ENCODE results near the gene PSIP1. TPM values are rescaled to one million over a fixed set of nuclear protein-coding genes. Genes with fewer than 3 reads are reported as not detected.

The PSIP1 gene
- total and polyA plus RNA-seq, 2 of the 4 experiments (the other 2 are of a cell fraction), result 21.8 to 27.2 TPM

GRCh38 chr9:15469406-15469805 is 41.4 kb downstream of the PSIP1 start:
- ChIA-PET CTCF (interaction anchor here (0.6 to 0.7 kb wide), 2 partner anchors 15 to 114 kb away, joined by 3 to 4 read pairs; no protein-coding TSS in a partner anchor), POLR2A (ENCODE audit: unreplicated experiment) (no interaction called here)
- no TSS peak for BruUV-seq (replicated peaks)
- WGBS, 2 experiments (ENCODE audit: extremely low coverage in 2 of 2, insufficient read length in 1 of 2), result no CpG with 5 or more reads among the region's 1 CpG
- TF ChIP-seq FOS (IDR thresholded peaks at IDR 0.05; ENCODE audit: low read depth, low read length), result no peak
- TF ChIP-seq POLR2A (IDR thresholded peaks at IDR 0.05; ENCODE audit: low read depth, low read length), result no peak
- TF ChIP-seq SMC3 (IDR thresholded peaks at IDR 0.05; ENCODE audit: low read depth, low read length), result no peak
- no peak for TF ChIP-seq USF2 (IDR thresholded peaks at IDR 0.05; ENCODE audit: low read depth, low read length)
- DNase-seq (peak; percentile 46), ATAC-seq (ENCODE audit: low read depth) (0 out of 2 replicates have a peak, but pooled peaks have one; percentile 23)
- Histone ChIP-seq H3K18ac (ENCODE audit: low read depth, low read length) (no peak overlapping the region), H3K14ac (replicated peaks; ENCODE audit: low read depth, low read length) (no peak overlapping the region), H3K27ac (ENCODE audit: insufficient read depth, low read length) (no peak overlapping the region), H3K4me1 (ENCODE audit: control insufficient read depth, insufficient read depth, low read length) (0 out of 2 replicates have a peak, but pooled peaks cover 1% of the 10 kb centered on the region), H3K79me1 (ENCODE audit: low read depth in 1 of 2, low read length in 2 of 2) (peaks cover 4 to 10% of the 10 kb centered on the region in 2 experiments; a peak in 2 of 4 replicates), H3K23ac (ENCODE audit: low read depth, low read length) (no peak overlapping the region), H2AFZ (replicated peaks; ENCODE audit: low read length, poor library complexity) (no peak overlapping the region), H3K9me1 (ENCODE audit: insufficient read depth, low read length) (no peaks in the 10 kb centered on the region; the same call in 1 of the 2 replicates), H3K9ac (ENCODE audit: low read depth, low read length) (no peak overlapping the region), H4K5ac (ENCODE audit: low read depth, low read length) (no peak overlapping the region), H4K8ac (ENCODE audit: low read depth in 2 of 2, low read length in 2 of 2) (no peak overlapping the region), H2BK120ac (ENCODE audit: low read depth, low read length) (no peak overlapping the region), H3K9me3 (ENCODE audit: control insufficient read depth, insufficient read depth, low read length) (no peaks in the 10 kb centered on the region), H3K36me3 (ENCODE audit: control insufficient read depth, insufficient read depth, low read length) (peaks cover 10% of the 10 kb centered on the region), H2AK9ac (replicated peaks; ENCODE audit: low read depth, low read length, poor library complexity) (no peak overlapping the region), H3K4ac (ENCODE audit: low read depth, low read length) (no peak overlapping the region), H3K4me3 (ENCODE audit: insufficient read depth, low read depth, low read length) (no peak overlapping the region), H3K56ac (ENCODE audit: extremely low read depth, insufficient read depth, low read length) (no peak overlapping the region), H3K27me3 (ENCODE audit: control insufficient read depth, insufficient read depth, low read length) (no peaks in the 10 kb centered on the region), H2BK20ac (ENCODE audit: low read depth, low read length) (no peak overlapping the region), H4K91ac (ENCODE audit: insufficient read depth, low read depth, low read length) (no peak overlapping the region), H4K20me1 (ENCODE audit: insufficient read depth, low read length) (no peaks in the 10 kb centered on the region), H2BK15ac (ENCODE audit: low read depth, low read length) (no peak overlapping the region), H3K4me2 (ENCODE audit: low read depth, low read length) (peak overlapping the region; percentile 31; the same call in 1 of the 2 replicates), H2AK5ac (ENCODE audit: low read depth, low read length) (no peak overlapping the region), H2BK5ac (ENCODE audit: low read depth, low read length, poor library complexity, severe bottlenecking) (no peak overlapping the region)
- intact Hi-C loops (cut with micrococcal nuclease) (loop anchor here (5.0 kb wide), 1 partner anchor 138 kb away; no protein-coding TSS in a partner anchor), in situ Hi-C loops (cut with MboI; ENCODE audit: low sequenced_read_pairs) (no loop called here), dilution Hi-C loops (cut with HindIII; ENCODE audit: low sequenced_read_pairs, unreplicated experiment) (no loop called here)
